ENCODE results near the gene KLHL41. TPM values are rescaled to one million over a fixed set of nuclear protein-coding genes. Genes with fewer than 3 reads are reported as not detected.

Gene KLHL41
- total and polyA plus RNA-seq, 2 of the 13 experiments (the other 11 are each of a cell fraction or from before 2014, with no cell fraction given) = 0.07 to 0.31 TPM

DNA sequence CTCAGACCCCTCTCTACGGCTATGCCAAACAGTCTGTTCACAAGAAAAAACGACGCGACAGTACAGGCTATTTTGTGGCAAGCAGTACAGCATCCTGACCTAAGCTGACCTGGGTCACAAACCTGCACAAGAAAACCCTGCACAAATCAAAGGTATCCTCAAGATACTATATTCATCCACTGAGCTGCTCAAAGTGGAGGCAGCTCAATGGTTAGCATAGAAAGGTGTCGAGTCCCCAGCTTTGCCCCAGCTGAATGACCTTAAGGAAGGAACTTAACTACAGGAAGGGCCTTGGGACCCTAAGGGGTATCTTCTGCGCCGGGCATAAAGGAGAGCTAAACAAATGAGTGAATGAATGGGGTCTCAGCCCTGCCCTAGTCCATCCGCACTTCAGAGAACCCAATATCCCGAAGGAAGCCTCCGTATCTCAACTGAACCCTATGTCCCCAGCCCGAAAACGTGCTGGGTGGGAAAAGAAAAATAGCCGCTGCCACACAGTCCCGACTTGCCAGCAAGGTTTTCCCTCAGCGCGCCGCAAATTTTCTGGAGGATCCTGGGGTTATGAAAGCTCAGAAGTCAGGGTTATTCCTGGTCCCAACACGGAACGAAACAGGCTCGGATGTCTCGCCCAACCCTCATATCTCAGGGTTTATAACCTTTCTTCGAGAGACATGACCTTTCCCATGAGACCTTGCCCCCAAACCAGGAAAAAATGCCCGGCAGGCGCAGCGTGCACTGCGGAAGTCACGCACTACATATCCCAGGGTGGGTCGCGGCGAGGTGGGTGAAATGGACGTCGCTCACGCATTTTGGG is 63.9 kb downstream of the KLHL41 start, which contains the start of gene FASTKD1 (continued):
- 0 out of 2 replicates have a peak, but pooled peaks have one; percentile 50 for TF ChIP-seq RELA (CRISPR knock-in tag; IDR thresholded peaks at IDR 0.05)
- 0 out of 2 replicates have a peak, but pooled peaks have one; percentile 59 for TF ChIP-seq KDM1A (CRISPR knock-in tag; IDR thresholded peaks at IDR 0.05)
- TF ChIP-seq CBFB (CRISPR knock-in tag; IDR thresholded peaks at IDR 0.05) = peak; percentile 90
- peak; percentile 100 for TF ChIP-seq THAP11 (CRISPR knock-in tag; IDR thresholded peaks at IDR 0.05)
- TF ChIP-seq EZH2 (conservative IDR thresholded peaks at IDR 0.05; ENCODE audit: low read depth, low read length) = no peak
- TF ChIP-seq FOXP1 (IDR thresholded peaks at IDR 0.05) = no peak
- peak; percentile 58 for TF ChIP-seq FOXP1 (CRISPR knock-in tag; IDR thresholded peaks at IDR 0.05)
- peak; percentile 99 for TF ChIP-seq TBL1XR1 (IDR thresholded peaks at IDR 0.05; ENCODE audit: borderline replicate concordance, low read length, partially characterized antibody)
- TF ChIP-seq U2AF1 (optimal IDR thresholded peaks at IDR 0.05; ENCODE audit: low read depth, low read length) = peak; percentile 75
- TF ChIP-seq REXO4 (CRISPR knock-in tag; IDR thresholded peaks at IDR 0.05; ENCODE audit: borderline replicate concordance) = peak; percentile 23; the same call in 1 of the 2 replicates
- TF ChIP-seq ZZZ3 (CRISPR knock-in tag; IDR thresholded peaks at IDR 0.05; ENCODE audit: borderline replicate concordance) = peak; percentile 91; the same call in 1 of the 2 replicates
- TF ChIP-seq ZMAT3 (CRISPR knock-in tag; conservative IDR thresholded peaks at IDR 0.05) = peak; percentile 68; the same call in 1 of the 2 replicates
- TF ChIP-seq ZNF136 (CRISPR knock-in tag; IDR thresholded peaks at IDR 0.05; ENCODE audit: low read depth) = peak; percentile 92; the same call in 1 of the 2 replicates
- peak; percentile 99 for TF ChIP-seq NR2F2 (IDR thresholded peaks at IDR 0.05; ENCODE audit: borderline replicate concordance, low read depth)
- TF ChIP-seq ZNF598 (CRISPR knock-in tag; IDR thresholded peaks at IDR 0.05; ENCODE audit: borderline replicate concordance) = peak; percentile 87; the same call in 1 of the 2 replicates
- TF ChIP-seq KDM2A (CRISPR knock-in tag; IDR thresholded peaks at IDR 0.05; ENCODE audit: borderline replicate concordance, low read depth) = peak; percentile 95
- no peak for TF ChIP-seq ZNF343 (CRISPR knock-in tag; IDR thresholded peaks at IDR 0.05)
- TF ChIP-seq GATAD1 (CRISPR knock-in tag; IDR thresholded peaks at IDR 0.05) = peak; percentile 95
- TF ChIP-seq BCL3 (CRISPR knock-in tag; IDR thresholded peaks at IDR 0.05) = peak; percentile 84; the same call in 1 of the 2 replicates
- peak; percentile 72; the same call in 1 of the 2 replicates for TF ChIP-seq BORCS8-MEF2B (CRISPR knock-in tag; IDR thresholded peaks at IDR 0.05)
- no peak for TF ChIP-seq ZC3H13 (CRISPR knock-in tag; IDR thresholded peaks at IDR 0.05)
- TF ChIP-seq ZNF33A (CRISPR knock-in tag; IDR thresholded peaks at IDR 0.05; ENCODE audit: borderline replicate concordance) = no peak
- peak; percentile 95 for TF ChIP-seq RXRB (CRISPR knock-in tag; IDR thresholded peaks at IDR 0.05; ENCODE audit: borderline replicate concordance)
- peak; percentile 96 for TF ChIP-seq TEAD3 (CRISPR knock-in tag; optimal IDR thresholded peaks at IDR 0.05; ENCODE audit: borderline replicate concordance)
- TF ChIP-seq ZNF232 (CRISPR knock-in tag; IDR thresholded peaks at IDR 0.05; ENCODE audit: borderline replicate concordance) = no peak
- TF ChIP-seq ARID4A (CRISPR knock-in tag; IDR thresholded peaks at IDR 0.05; ENCODE audit: borderline replicate concordance) = peak; percentile 89; the same call in 1 of the 2 replicates

Data from HepG2 (cell line).